K562 (cell line): Measurements from ENCODE around the gene LCN12. TPM values are rescaled to one million over a fixed set of nuclear protein-coding genes. Genes with fewer than 3 reads are reported as not detected.

Experiments
- ATAC-seq: fragments of 200-7000 bp; cut with Tn5 transposase; 3 replicates; pipeline ENCODE4 v1.9.1; 2020; ENCODE audit warnings: moderate library complexity
- BruUV-seq: library from RNA; stranded (reverse); fragments of 400-500 nt; replicated peaks from 2 replicates; lab custom pipeline; 2021; lab: Mats Ljungman, UMichigan
- CTCF ChIA-PET: fragments of 300-600 bp; formaldehyde crosslinking; extraction: SDS; loops from one replicate; lab custom pipeline; 2021; ENCODE audit warnings: low intra/inter-chr PET ratio; lab: Yijun Ruan, JAX
- POLR2A ChIA-PET: fragments of 300-600, 350-650 bp; sonication (Branson Sonifier 250); formaldehyde crosslinking; extraction: SDS; loops from one replicate; lab custom pipeline; 2021; ENCODE audit warnings: antibody characterized with exemption, inconsistent platforms; lab: Yijun Ruan, JAX
- DNase-seq, 4 experiments: peaks; one replicate each; pipeline versions ENCODE4 v3.0.0 to v3.0.0-alpha.2; 2011 to 2018; ENCODE audit warnings: low spot score in 3 of 4, mixed read lengths in 3 of 4; ENCODE audit errors: extremely low read depth in 1 of 4
- FAIRE-seq: peaks from 2 replicates; lab custom pipeline; 2011; peaks lifted over from hg19 to GRCh38; lab: Jason Lieb, UNC
- H2AFZ ChIP-seq: 2 replicates; pipeline ENCODE4 v1.6.0; 2011; ENCODE audit warnings: low read depth, low read length, control low read depth, inconsistent platforms
- H3K27ac ChIP-seq: fragments of 200-600 bp; 3 replicates; pipeline ENCODE4 v1.8.0; 2011; ENCODE audit warnings: low read depth, mild to moderate bottlenecking, control low read depth, inconsistent platforms, low read length, moderate library complexity, mixed read lengths; ENCODE audit errors: extremely low read depth
- H3K27me3 ChIP-seq, 2 experiments: fragments of 300-600 bp in 1 of 2; 2 replicates in 1 of 2; 3 replicates in 1 of 2; pipeline versions ENCODE4 v1.6.0 to v1.8.0; 2011; ENCODE audit warnings: inconsistent platforms in 2 of 2, low read length in 2 of 2, mild to moderate bottlenecking in 1 of 2, mixed read lengths in 1 of 2, moderate library complexity in 1 of 2; ENCODE audit not compliant: control insufficient read depth in 2 of 2, insufficient read depth in 2 of 2
- H3K36me3 ChIP-seq: fragments of 300-600 bp; 3 replicates; pipeline ENCODE4 v1.8.0; 2011; ENCODE audit warnings: mild to moderate bottlenecking, low read length, inconsistent platforms; ENCODE audit not compliant: control insufficient read depth, insufficient read depth
- H3K4me1 ChIP-seq, 2 experiments: fragments of 200-600 bp in 1 of 2; replicated peaks in 1 of 2; 2 replicates in 1 of 2; 3 replicates in 1 of 2; pipeline versions ENCODE4 v1.5.1 to v1.8.0; 2011; ENCODE audit warnings: inconsistent platforms in 2 of 2, low read length in 2 of 2, mild to moderate bottlenecking in 1 of 2, mixed read lengths in 1 of 2, moderate library complexity in 1 of 2; ENCODE audit not compliant: control insufficient read depth in 2 of 2, insufficient read depth in 2 of 2
- H3K4me2 ChIP-seq: 2 replicates; pipeline ENCODE4 v1.6.1; 2011; ENCODE audit warnings: low read length, control low read depth, inconsistent platforms, mixed read lengths; ENCODE audit not compliant: insufficient read depth
- H3K4me3 ChIP-seq: fragments of 200-600 bp; sonication (generic), shearing (Covaris generic); 2 replicates; pipeline ENCODE4 v1.5.1; 2016; ENCODE audit warnings: control low read depth, inconsistent platforms
- H3K79me2 ChIP-seq: fragments of 200-600 bp; 3 replicates; pipeline ENCODE4 v1.8.0; 2011; ENCODE audit warnings: low read length, inconsistent platforms; ENCODE audit not compliant: control insufficient read depth, insufficient read depth
- H3K9ac ChIP-seq, 2 experiments: 2 replicates each; pipeline versions ENCODE4 v1.6.0 to v1.6.1; 2011; ENCODE audit warnings: low read depth in 2 of 2, low read length in 2 of 2, control low read depth in 1 of 2, inconsistent platforms in 1 of 2, mild to moderate bottlenecking in 1 of 2, mixed read lengths in 1 of 2; ENCODE audit not compliant: insufficient read depth in 1 of 2
- H3K9me1 ChIP-seq: one replicate; pipeline ENCODE4 v1.6.0; 2011; ENCODE audit warnings: inconsistent platforms, mild to moderate bottlenecking, low read length, moderate library complexity; ENCODE audit not compliant: control insufficient read depth, insufficient read depth
- H3K9me3 ChIP-seq: replicated peaks from 2 replicates; pipeline ENCODE4 v1.5.1; 2011; ENCODE audit warnings: low read depth, low read length, inconsistent platforms; ENCODE audit not compliant: control insufficient read depth, insufficient read depth
- H4K20me1 ChIP-seq: replicated peaks from 2 replicates; pipeline ENCODE4 v1.6.1; 2011; ENCODE audit warnings: low read length, inconsistent platforms, mixed read lengths; ENCODE audit not compliant: control insufficient read depth, insufficient read depth
- MYC ChIP-seq, 2 experiments: fragments of 250-450 bp in 1 of 2; sonication (Bioruptor Pico) in 1 of 2; IDR thresholded peaks; 2 replicates each; pipeline versions ENCODE4 v1.5.1 to v1.6.1; 2012 to 2021; ENCODE audit warnings: low read depth in 2 of 2, borderline replicate concordance in 1 of 2, improper control_type of control experiment in 1 of 2, low read length in 1 of 2, mild to moderate bottlenecking in 1 of 2, moderate library complexity in 1 of 2
- NR2C1 ChIP-seq, 2 experiments: fragments of 450-650 bp; IDR thresholded peaks; 2 replicates each; pipeline ENCODE4 v1.6.1; 2017; ENCODE audit warnings: mild to moderate bottlenecking in 2 of 2, antibody characterized with exemption in 1 of 2, inconsistent platforms in 1 of 2, missing compliant biosample characterization in 1 of 2, missing genetic modification characterization in 1 of 2
- WGBS: fragments of 100-300 bp; shearing (Covaris generic); methylation state at CpG from one replicate; pipeline ENCODE4 v1.1.6; 2016; ENCODE audit warnings: low coverage, mixed read lengths; ENCODE audit not compliant: insufficient coverage; ENCODE audit errors: missing lambda C conversion rate; 5-methylcytosine and 5-hydroxymethylcytosine counted together
- in situ Hi-C: fragments of 300-500 bp; cut with MboI; formaldehyde crosslinking; loops from 4 replicates; pipeline ENCODE4 v1.15.0; 2018; ENCODE audit warnings: inconsistent platforms, mixed read lengths
- intact Hi-C: fragments of 100-400 bp; cut with micrococcal nuclease; formaldehyde crosslinking; loops from 2 replicates; pipeline ENCODE4 v1.14.2; 2022
- polyA plus RNA-seq, 8 experiments: library from polyadenylated mRNA; depleted of rRNA in 4 of 8; stranded (reverse) in 5 of 8; unstranded in 3 of 8; fragments of >200 nt; fragmentation: Nextera tagmentation in 2 of 8; fragmentation: Illumina TruSeq in 1 of 8; extraction: Ambion mirVana in 2 of 8; extraction: Trizol in 1 of 8; gene quantifications; 2 replicates each; pipeline versions ENCODE4 v1.2.1 to v1.2.3, GENCODE V29; 2011 to 2014; ENCODE audit warnings: inconsistent platforms in 1 of 8, missing spikeins in 1 of 8
- total RNA-seq, 7 experiments: library from RNA; depleted of rRNA in 6 of 7; stranded (reverse); fragments of >200 nt in 6 of 7; fragmentation: Illumina TruSeq in 2 of 7; extraction: Trizol in 2 of 7; gene quantifications; 2 replicates each; pipeline versions ENCODE4 v1.2.1 to v1.2.3, GENCODE V29; 2011 to 2021; ENCODE audit warnings: low replicate concordance in 1 of 7

Gene LCN12
- total and polyA plus RNA-seq, 9 of the 15 experiments (the other 6 are each of a cell fraction or from before 2014, with no cell fraction given): 0.05 TPM; not detected in 8

- H3K9me1 ChIP-seq: no peaks in the 10 kb centered on the region
- POLR2A ChIA-PET: interaction anchor here (0.7 to 1.3 kb wide), 2 partner anchors 8 to 38 kb away, joined by 3 to 5 read pairs; partner anchors contain the start of gene PAXX
- 0 out of 2 replicates have a peak, but pooled peaks cover 1% of the 10 kb centered on the region for H3K9me3 ChIP-seq
- H3K79me2 ChIP-seq: no peaks in the 10 kb centered on the region
- DNase-seq: no peak
- ATAC-seq: no peak
- no peaks in the 10 kb centered on the region for H3K27me3 ChIP-seq
- CTCF ChIA-PET: no interaction called here
- peaks cover 1% of the 10 kb centered on the region; the same call in 1 of the 3 replicates for H3K36me3 ChIP-seq
- FAIRE-seq: peak; percentile 57
- no TSS peak for BruUV-seq
- no peaks in the 10 kb centered on the region for H4K20me1 ChIP-seq
- H3K4me1 ChIP-seq: peaks cover 22 to 39% of the 10 kb centered on the region in 2 experiments; a peak in 4 of 5 replicates
- H3K9ac ChIP-seq: peak overlapping the region in 1 of 2 experiments; percentile 40; a peak in 1 of 4 replicates
- no peak overlapping the region for H3K4me2 ChIP-seq
- TF ChIP-seq NR2C1 (IDR thresholded peaks at IDR 0.05) (no peak), NR2C1 (tag; IDR thresholded peaks at IDR 0.05) (peak; percentile 38; the same call in 1 of the 2 replicates), MYC (IDR thresholded peaks at IDR 0.05; ENCODE audit: low read depth, low read length) (no peak), MYC (CRISPR knock-in tag; IDR thresholded peaks at IDR 0.05; ENCODE audit: borderline replicate concordance, low read depth) (no peak)
- TF ChIP-seq, all 486 proteins: peak for 1
- H3K4me3 ChIP-seq: no peak overlapping the region
- peak overlapping the region; percentile 70; the same call in 1 of the 2 replicates for H2AFZ ChIP-seq
- WGBS: 30% methylated on average over 8 of the region's 10 CpGs
- in situ Hi-C loops (no loop called here), intact Hi-C loops (no loop called here)
- H3K27ac ChIP-seq: no peak overlapping the region
Observed at GRCh38 chr9:137000177-137000930, 48.3 kb downstream of the LCN12 start.
